Suprapubic skin (tissue), 4 donors: ENCODE results near the gene C2CD4D. TPM values are rescaled to one million over a fixed set of nuclear protein-coding genes. Genes with fewer than 3 reads are reported as not detected.
A peak's percentile ranks its signal among the peaks of the same experiment; 100 is the strongest.

Source experiments
- DNase-seq, 2 donors: peaks; one replicate each; pipeline ENCODE4 v3.0.0-alpha.2; 2019; ENCODE audit warnings: low spot score in 2 of 2
- H3K27ac ChIP-seq: fragments of 200-600 bp; sonication (generic); one replicate; pipeline ENCODE4 v1.5.1; 2019
- H3K27me3 ChIP-seq: fragments of 200-600 bp; sonication (generic); one replicate; pipeline ENCODE4 v1.5.1; 2019
- H3K36me3 ChIP-seq: fragments of 200-600 bp; sonication (generic); one replicate; pipeline ENCODE4 v1.5.1; 2019
- H3K4me1 ChIP-seq: fragments of 200-600 bp; sonication (generic); one replicate; pipeline ENCODE4 v1.5.1; 2019
- H3K4me3 ChIP-seq: fragments of 200-600 bp; sonication (generic); one replicate; pipeline ENCODE4 v1.5.1; 2019; ENCODE audit warnings: mild to moderate bottlenecking
- H3K9me3 ChIP-seq: fragments of 200-600 bp; sonication (generic); one replicate; pipeline ENCODE4 v1.5.1; 2019
- EP300 ChIP-seq: sonication (generic); formaldehyde crosslinking; IDR thresholded peaks from one replicate; pipeline ENCODE4 v1.6.1; 2017; ENCODE audit warnings: antibody characterized with exemption
- POLR2A ChIP-seq, 2 donors: fragments of 450-650 bp; IDR thresholded peaks; one replicate each; pipeline ENCODE4 v1.6.1; 2017; ENCODE audit warnings: antibody characterized with exemption in 2 of 2, mild to moderate bottlenecking in 2 of 2, moderate library complexity in 2 of 2
- POLR2AphosphoS5 ChIP-seq, 3 donors: sonication (generic); formaldehyde crosslinking; IDR thresholded peaks; one replicate each; pipeline ENCODE4 v1.6.1; 2017; ENCODE audit warnings: antibody characterized with exemption in 3 of 3
- WGBS: methylation state at CpG from one replicate; pipeline ENCODE4 v1.1.5; 2018; 5-methylcytosine and 5-hydroxymethylcytosine counted together
- total RNA-seq, 4 donors: library from RNA; depleted of rRNA; stranded (reverse); fragments of >200 nt; gene quantifications; one replicate each; pipeline ENCODE4 v1.1.0, GENCODE V29; 2016
- TF ChIP-seq, protein P1 (sequence below), 2 donors: fragments of 200-600 bp in 1 of 2; fragments of 450-650 bp in 1 of 2; sonication (generic) in 1 of 2; IDR thresholded peaks; one replicate each; pipeline ENCODE4 v1.5.1; 2016 to 2019; ENCODE audit warnings: antibody characterized with exemption in 2 of 2, mild to moderate bottlenecking in 1 of 2, moderate library complexity in 1 of 2

Gene C2CD4D
- total RNA-seq, 4 donors from 2014 or later: 0.68 to 7.3 (median 2.1) TPM

DNA sequence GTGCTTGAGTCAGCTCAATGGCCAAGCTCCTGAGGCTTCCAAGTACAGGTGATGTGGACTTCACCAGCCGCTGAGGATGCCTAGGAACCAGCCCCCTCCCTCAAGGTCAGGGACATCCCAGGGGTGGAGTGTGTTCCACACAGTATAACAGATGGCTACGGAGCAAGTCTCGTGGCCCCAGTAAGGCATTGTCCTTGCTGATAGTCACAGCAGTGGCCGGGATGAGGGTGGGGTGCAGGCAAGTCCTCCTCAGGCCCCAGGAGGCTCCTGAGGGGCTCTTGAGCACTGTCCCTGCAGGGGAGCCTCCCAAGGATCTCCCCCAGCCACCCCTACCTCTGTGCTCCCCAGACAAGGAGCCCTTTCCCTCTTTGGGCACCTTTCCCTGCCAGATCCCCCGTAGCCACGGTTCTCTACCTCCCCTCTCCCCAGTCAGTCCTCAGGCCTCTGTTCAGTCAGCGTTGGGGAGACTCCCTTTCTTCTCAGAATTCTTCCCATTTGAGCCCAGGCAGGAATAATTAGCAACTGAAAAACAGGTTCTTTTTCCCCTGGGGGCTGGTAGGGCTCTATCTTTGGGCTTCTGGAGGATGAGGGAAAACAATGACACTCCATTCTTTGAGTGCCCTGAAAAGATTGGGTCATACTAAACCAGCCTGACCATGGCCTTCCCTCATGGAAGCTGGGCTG is 21.0 kb upstream of the C2CD4D start:
- DNase-seq: no peak
- Histone ChIP-seq H3K4me3 (no peak overlapping the region), H3K4me1 (peaks cover 34% of the 10 kb centered on the region), H3K36me3 (no peaks in the 10 kb centered on the region), H3K27ac (no peak overlapping the region), H3K27me3 (no peaks in the 10 kb centered on the region), H3K9me3 (no peaks in the 10 kb centered on the region)
- 28% methylated on average over 3 of the region's 7 CpGs for WGBS
- TF ChIP-seq, protein P1, sequence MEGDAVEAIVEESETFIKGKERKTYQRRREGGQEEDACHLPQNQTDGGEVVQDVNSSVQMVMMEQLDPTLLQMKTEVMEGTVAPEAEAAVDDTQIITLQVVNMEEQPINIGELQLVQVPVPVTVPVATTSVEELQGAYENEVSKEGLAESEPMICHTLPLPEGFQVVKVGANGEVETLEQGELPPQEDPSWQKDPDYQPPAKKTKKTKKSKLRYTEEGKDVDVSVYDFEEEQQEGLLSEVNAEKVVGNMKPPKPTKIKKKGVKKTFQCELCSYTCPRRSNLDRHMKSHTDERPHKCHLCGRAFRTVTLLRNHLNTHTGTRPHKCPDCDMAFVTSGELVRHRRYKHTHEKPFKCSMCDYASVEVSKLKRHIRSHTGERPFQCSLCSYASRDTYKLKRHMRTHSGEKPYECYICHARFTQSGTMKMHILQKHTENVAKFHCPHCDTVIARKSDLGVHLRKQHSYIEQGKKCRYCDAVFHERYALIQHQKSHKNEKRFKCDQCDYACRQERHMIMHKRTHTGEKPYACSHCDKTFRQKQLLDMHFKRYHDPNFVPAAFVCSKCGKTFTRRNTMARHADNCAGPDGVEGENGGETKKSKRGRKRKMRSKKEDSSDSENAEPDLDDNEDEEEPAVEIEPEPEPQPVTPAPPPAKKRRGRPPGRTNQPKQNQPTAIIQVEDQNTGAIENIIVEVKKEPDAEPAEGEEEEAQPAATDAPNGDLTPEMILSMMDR (IDR thresholded peaks at IDR 0.05): no peak

GRCh38 chr1:151859891-151860293 is 20.3 kb upstream of the C2CD4D start:
- Histone ChIP-seq H3K4me3 (no peak overlapping the region), H3K27me3 (no peaks in the 10 kb centered on the region), H3K4me1 (peaks cover 39% of the 10 kb centered on the region), H3K27ac (no peak overlapping the region), H3K9me3 (no peaks in the 10 kb centered on the region), H3K36me3 (no peaks in the 10 kb centered on the region)
- DNase-seq: no peak
- TF ChIP-seq EP300 (no peak), POLR2AphosphoS5 (IDR thresholded peaks at IDR 0.05) (no peak), POLR2A (IDR thresholded peaks at IDR 0.05) (no peak)
- TF ChIP-seq, protein P1 (IDR thresholded peaks at IDR 0.05): no peak
- 60% methylated on average over 3 of the region's 6 CpGs for WGBS

GRCh38 chr1:151858886-151859665 is 19.5 kb upstream of the C2CD4D start:
- H3K27me3 ChIP-seq: no peaks in the 10 kb centered on the region
- peaks cover 42% of the 10 kb centered on the region for H3K4me1 ChIP-seq
- H3K4me3 ChIP-seq: no peak overlapping the region
- TF ChIP-seq POLR2A (IDR thresholded peaks at IDR 0.05): no peak
- TF ChIP-seq, protein P1 (IDR thresholded peaks at IDR 0.05): no peak
- no peak for TF ChIP-seq POLR2AphosphoS5 (IDR thresholded peaks at IDR 0.05)
- TF ChIP-seq EP300: no peak
- no peaks in the 10 kb centered on the region for H3K9me3 ChIP-seq
- peak overlapping the region; percentile 41 for H3K27ac ChIP-seq
- no peak for DNase-seq
- H3K36me3 ChIP-seq: no peaks in the 10 kb centered on the region
- 80% methylated on average over 1 of the region's 6 CpGs for WGBS

DNA sequence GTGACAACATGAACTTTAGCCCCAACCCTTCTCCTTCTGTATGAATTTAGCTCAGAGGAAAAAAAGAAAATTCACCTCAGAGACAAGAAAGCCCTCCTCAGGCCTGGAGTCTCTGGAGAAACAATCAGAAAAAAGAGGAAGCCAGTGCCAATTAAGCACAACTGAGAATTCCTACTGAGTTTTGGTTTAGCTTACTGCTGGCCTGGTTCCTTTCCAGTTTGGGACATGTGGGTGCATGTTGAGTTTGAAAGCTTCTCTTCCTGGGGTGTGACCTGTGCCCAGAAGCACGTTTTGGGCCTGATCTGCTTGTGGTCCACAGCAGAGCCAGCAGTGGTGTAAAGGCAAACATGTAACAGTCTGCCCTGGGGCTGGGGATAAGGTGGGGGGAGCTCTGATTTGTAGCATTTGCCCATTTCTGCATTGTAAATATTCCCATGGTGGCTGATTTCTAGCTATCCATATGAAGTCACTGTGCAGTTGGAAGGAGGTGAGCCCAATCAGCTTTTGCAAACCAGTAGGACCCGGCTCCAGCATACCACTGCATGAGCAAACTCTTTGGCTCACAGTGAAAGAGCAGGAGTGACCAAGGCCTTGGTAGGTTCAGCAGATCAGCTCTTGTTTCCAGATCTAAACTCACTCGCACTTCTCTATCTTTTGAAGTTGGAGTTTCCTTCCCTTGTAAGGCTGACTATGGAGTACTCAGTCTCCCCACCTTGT is 18.6 kb upstream of the C2CD4D start:
- DNase-seq: peak in 1 of 2 donors; percentile 29
- H3K27ac ChIP-seq: peak overlapping the region; percentile 41

More for the DNA sequence above, 18.6 kb upstream of the C2CD4D start:
- H3K4me1 ChIP-seq: peaks cover 48% of the 10 kb centered on the region
- no peaks in the 10 kb centered on the region for H3K36me3 ChIP-seq
- TF ChIP-seq POLR2A (IDR thresholded peaks at IDR 0.05) (no peak), POLR2AphosphoS5 (IDR thresholded peaks at IDR 0.05) (no peak), EP300 (no peak)
- TF ChIP-seq, protein P1 (IDR thresholded peaks at IDR 0.05): no peak
- no peak overlapping the region for H3K4me3 ChIP-seq
- H3K9me3 ChIP-seq: no peaks in the 10 kb centered on the region
- 57% methylated on average over 3 of the region's 3 CpGs for WGBS
- no peaks in the 10 kb centered on the region for H3K27me3 ChIP-seq
